Osteoblast (primary cell): ENCODE results near the gene GPX6. TPM values are rescaled to one million over a fixed set of nuclear protein-coding genes. Genes with fewer than 3 reads are reported as not detected.
A peak's percentile ranks its signal among the peaks of the same experiment; 100 is the strongest.

Experiments
- DNase-seq: peaks from one replicate; pipeline ENCODE4 v3.0.0; 2011; ENCODE audit warnings: low spot score, mixed read lengths; ENCODE audit not compliant: insufficient read length; ENCODE audit errors: missing footprints
- H2AFZ ChIP-seq: 2 replicates; pipeline ENCODE4 v1.6.0; 2011; ENCODE audit warnings: mild to moderate bottlenecking, low read length
- H3K27ac ChIP-seq: 2 replicates; pipeline ENCODE4 v1.5.1; 2011; ENCODE audit warnings: mild to moderate bottlenecking, low read depth, low read length, moderate library complexity
- H3K27me3 ChIP-seq: 2 replicates; pipeline ENCODE4 v1.6.0; 2012; ENCODE audit warnings: mild to moderate bottlenecking, control low read depth, inconsistent platforms, low read length, moderate library complexity; ENCODE audit not compliant: insufficient read depth
- H3K36me3 ChIP-seq: 2 replicates; pipeline ENCODE4 v1.5.1; 2011; ENCODE audit warnings: mild to moderate bottlenecking, low read length, control low read depth, moderate library complexity; ENCODE audit not compliant: insufficient read depth
- H3K4me1 ChIP-seq: 2 replicates; pipeline ENCODE4 v1.5.1; 2011; ENCODE audit warnings: mild to moderate bottlenecking, low read length, control low read depth, moderate library complexity; ENCODE audit not compliant: insufficient read depth
- H3K4me2 ChIP-seq: 2 replicates; pipeline ENCODE4 v1.6.0; 2011; ENCODE audit warnings: mild to moderate bottlenecking, low read length; ENCODE audit not compliant: insufficient read depth
- H3K4me3 ChIP-seq: fragments of 200-600 bp; sonication (generic); 3 replicates; pipeline ENCODE4 v1.5.1; 2012; ENCODE audit warnings: mild to moderate bottlenecking, low read length, inconsistent platforms; ENCODE audit not compliant: insufficient read depth
- H3K79me2 ChIP-seq: 2 replicates; pipeline ENCODE4 v1.6.0; 2012; ENCODE audit warnings: mild to moderate bottlenecking, low read length, control low read depth, inconsistent platforms; ENCODE audit not compliant: insufficient read depth
- H3K9me3 ChIP-seq: 2 replicates; pipeline ENCODE4 v1.5.1; 2011; ENCODE audit warnings: low read depth, low read length, control low read depth
- H4K20me1 ChIP-seq: 2 replicates; pipeline ENCODE4 v1.6.0; 2012; ENCODE audit warnings: mild to moderate bottlenecking, low read length, control low read depth; ENCODE audit not compliant: insufficient read depth
- total RNA-seq: library from RNA; depleted of rRNA; stranded (reverse); fragments of >200 nt; gene quantifications from 2 replicates; pipeline ENCODE4 v1.2.3, GENCODE V29; 2012
- TF ChIP-seq, protein P1 (sequence below): IDR thresholded peaks from 2 replicates; pipeline ENCODE4 v1.5.1; 2011; ENCODE audit warnings: mild to moderate bottlenecking, low read depth, low read length, moderate library complexity; ENCODE audit errors: extremely low read depth

Gene GPX6
- total RNA-seq, 1 donor: not detected

DNA sequence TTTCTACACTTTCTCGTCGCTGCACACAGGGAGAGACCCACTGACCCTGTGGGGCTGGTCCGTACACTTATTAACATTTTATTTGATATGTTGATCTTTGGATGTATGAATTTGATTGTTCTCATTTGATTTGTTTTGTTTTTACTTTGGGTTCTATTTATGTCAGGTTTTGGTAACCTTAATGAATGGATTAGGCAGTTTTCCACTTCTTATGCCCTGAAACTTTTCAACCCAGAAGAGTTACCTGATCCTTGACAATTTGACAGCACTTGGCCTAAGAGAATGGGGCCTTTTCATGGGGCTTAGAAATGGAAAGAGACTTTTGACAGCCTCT lies 23.6 kb downstream of the GPX6 start:
- no peaks in the 10 kb centered on the region for H4K20me1 ChIP-seq
- H3K4me2 ChIP-seq: no peak overlapping the region
- no peaks in the 10 kb centered on the region for H3K9me3 ChIP-seq
- no peaks in the 10 kb centered on the region for H3K27me3 ChIP-seq
- no peaks in the 10 kb centered on the region for H3K79me2 ChIP-seq
- DNase-seq: no peak
- H3K4me1 ChIP-seq: peaks cover 4% of the 10 kb centered on the region
- TF ChIP-seq, protein P1, sequence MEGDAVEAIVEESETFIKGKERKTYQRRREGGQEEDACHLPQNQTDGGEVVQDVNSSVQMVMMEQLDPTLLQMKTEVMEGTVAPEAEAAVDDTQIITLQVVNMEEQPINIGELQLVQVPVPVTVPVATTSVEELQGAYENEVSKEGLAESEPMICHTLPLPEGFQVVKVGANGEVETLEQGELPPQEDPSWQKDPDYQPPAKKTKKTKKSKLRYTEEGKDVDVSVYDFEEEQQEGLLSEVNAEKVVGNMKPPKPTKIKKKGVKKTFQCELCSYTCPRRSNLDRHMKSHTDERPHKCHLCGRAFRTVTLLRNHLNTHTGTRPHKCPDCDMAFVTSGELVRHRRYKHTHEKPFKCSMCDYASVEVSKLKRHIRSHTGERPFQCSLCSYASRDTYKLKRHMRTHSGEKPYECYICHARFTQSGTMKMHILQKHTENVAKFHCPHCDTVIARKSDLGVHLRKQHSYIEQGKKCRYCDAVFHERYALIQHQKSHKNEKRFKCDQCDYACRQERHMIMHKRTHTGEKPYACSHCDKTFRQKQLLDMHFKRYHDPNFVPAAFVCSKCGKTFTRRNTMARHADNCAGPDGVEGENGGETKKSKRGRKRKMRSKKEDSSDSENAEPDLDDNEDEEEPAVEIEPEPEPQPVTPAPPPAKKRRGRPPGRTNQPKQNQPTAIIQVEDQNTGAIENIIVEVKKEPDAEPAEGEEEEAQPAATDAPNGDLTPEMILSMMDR: no peak
- no peak overlapping the region for H3K27ac ChIP-seq
- no peak overlapping the region for H3K4me3 ChIP-seq
- H3K36me3 ChIP-seq: no peaks in the 10 kb centered on the region
- no peak overlapping the region for H2AFZ ChIP-seq

DNA sequence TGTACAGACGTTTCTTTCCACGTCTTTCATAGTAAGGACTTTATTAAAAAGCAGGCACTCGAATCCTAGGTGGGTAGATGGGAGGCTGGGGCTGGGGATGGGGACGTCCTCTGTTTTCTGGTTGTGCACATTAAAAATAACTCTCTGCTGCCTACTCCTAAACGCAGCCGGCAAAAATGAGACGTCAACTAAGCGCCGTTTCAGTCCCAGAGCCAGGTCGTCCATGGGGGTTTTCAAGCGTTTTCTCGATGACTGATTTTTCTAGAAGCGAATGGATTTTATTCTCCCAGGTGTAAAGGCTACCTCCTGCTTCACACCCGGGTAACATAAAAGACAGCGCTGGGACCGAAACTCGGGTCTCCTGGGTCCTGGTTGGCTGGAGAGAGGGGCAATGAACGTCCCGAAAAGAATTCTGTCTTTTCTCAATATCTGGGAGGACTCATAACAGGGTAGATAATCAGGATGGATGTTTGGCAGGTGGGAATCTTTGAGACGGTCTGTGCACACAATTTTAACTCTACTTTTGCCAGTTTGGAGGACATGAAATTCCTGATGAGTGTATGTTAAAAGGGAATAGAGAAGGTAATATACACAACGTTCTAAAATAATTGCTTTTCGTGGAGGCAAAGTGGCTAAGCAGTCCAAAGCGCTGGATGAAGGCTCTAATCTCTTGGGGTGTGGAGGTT lies 25.2 kb downstream of the GPX6 start:
- H3K9me3 ChIP-seq: no peaks in the 10 kb centered on the region
- H3K4me1 ChIP-seq: peaks cover 4% of the 10 kb centered on the region
- TF ChIP-seq, protein P1: no peak
- H2AFZ ChIP-seq: peak overlapping the region; percentile 97
- H3K27me3 ChIP-seq: no peaks in the 10 kb centered on the region
- no peaks in the 10 kb centered on the region for H4K20me1 ChIP-seq
- no peaks in the 10 kb centered on the region for H3K79me2 ChIP-seq
- H3K4me2 ChIP-seq: peak overlapping the region; percentile 91
- no peak for DNase-seq
- H3K27ac ChIP-seq: peak overlapping the region; percentile 3
- H3K36me3 ChIP-seq: no peaks in the 10 kb centered on the region
- H3K4me3 ChIP-seq: peak overlapping the region; percentile 82

DNA sequence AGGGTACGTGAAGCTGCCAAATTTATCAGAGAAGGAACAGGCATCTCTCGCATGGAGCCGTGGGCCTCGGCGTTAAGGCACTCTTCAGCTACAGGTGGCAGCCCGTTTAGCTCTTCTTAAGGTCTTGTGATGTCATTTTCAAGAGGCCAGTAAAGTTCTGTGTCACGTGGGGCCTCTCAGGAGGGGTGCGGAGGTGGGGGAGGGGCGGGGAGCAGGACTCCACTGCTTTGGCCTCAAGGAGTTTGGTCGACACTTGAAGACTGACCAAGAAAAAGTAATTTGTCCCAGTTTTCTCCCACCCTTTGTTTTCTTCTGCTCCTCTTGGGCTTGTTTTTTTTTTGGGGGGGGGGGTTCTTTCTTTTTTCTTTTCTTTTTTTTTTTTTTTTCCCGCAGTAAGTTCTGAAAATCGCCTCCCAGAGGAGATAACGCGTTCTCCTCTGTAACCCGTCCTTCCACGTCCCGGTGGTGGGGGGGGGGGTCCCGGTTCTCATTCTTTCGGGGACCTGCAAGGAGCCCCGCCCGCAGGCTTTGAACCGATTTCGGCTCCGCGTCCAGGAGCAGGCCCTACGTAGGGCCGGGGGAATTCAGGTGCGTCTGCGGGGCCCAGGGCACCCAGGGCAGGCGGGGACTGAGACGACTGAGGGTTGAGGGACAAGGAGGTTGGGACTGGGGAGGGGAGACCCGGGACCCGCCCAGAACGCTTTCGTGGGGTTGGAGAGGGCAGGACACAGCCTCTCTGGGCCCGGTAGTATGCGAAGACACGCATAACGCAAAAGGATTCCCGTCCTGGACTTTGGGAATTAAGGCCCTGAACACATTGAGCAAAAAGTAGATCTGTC lies 26.0 kb downstream of the GPX6 start:
- H2AFZ ChIP-seq: peak overlapping the region; percentile 97
- TF ChIP-seq, protein P1: no peak
- H3K36me3 ChIP-seq: no peaks in the 10 kb centered on the region
- peak; percentile 85 for DNase-seq
- H3K4me1 ChIP-seq: peaks cover 4% of the 10 kb centered on the region
- peak overlapping the region; percentile 82 for H3K4me3 ChIP-seq
- H3K4me2 ChIP-seq: peak overlapping the region; percentile 91
- no peaks in the 10 kb centered on the region for H3K79me2 ChIP-seq
- no peaks in the 10 kb centered on the region for H4K20me1 ChIP-seq
- no peaks in the 10 kb centered on the region for H3K9me3 ChIP-seq
- peak overlapping the region; percentile 3 for H3K27ac ChIP-seq
- H3K27me3 ChIP-seq: no peaks in the 10 kb centered on the region

DNA sequence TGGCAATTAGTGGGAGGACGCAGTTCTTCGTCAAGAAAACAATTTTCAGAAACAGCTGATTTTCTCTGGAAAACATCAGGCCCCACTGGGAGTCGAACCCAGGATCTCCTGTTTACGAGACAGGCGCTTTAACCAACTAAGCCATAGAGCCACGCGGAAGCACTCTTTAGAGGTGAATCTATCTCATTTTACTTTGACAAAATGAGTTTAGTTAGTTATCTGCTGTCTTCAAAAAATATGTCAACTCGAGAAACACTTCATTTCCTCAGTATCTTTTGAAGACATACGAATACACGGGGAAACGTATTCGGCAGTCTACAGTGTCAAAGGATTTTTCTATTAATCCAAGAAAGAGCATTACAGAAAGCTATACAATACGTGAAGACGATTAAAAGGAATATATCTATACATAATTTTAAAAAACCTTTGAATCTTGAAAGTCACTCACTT lies 26.7 kb downstream of the GPX6 start:
- Histone ChIP-seq H2AFZ (peak overlapping the region; percentile 97), H3K4me2 (peak overlapping the region; percentile 91), H3K36me3 (no peaks in the 10 kb centered on the region), H3K4me3 (peak overlapping the region; percentile 82), H3K27me3 (no peaks in the 10 kb centered on the region), H3K27ac (peak overlapping the region; percentile 3), H4K20me1 (no peaks in the 10 kb centered on the region), H3K4me1 (peaks cover 4% of the 10 kb centered on the region), H3K9me3 (no peaks in the 10 kb centered on the region), H3K79me2 (no peaks in the 10 kb centered on the region)
- TF ChIP-seq, protein P1: no peak
- DNase-seq: no peak
